Tibial nerve (tissue), 4 donors: Measurements from ENCODE around the gene AUTS2. TPM values are rescaled to one million over a fixed set of nuclear protein-coding genes. Genes with fewer than 3 reads are reported as not detected.

Experiments
- DNase-seq, 2 donors: peaks; one replicate each; pipeline ENCODE4 v3.0.0-alpha.2; 2019; ENCODE audit warnings: low spot score in 2 of 2
- H3K27ac ChIP-seq, 4 donors: fragments of 200-600 bp; sonication (generic) in 3 of 4; one replicate each; pipeline ENCODE4 v1.5.1; 2017 to 2019; ENCODE audit warnings: mild to moderate bottlenecking in 1 of 4
- H3K27me3 ChIP-seq, 2 donors: fragments of 200-600 bp; sonication (generic) in 1 of 2; one replicate each; pipeline versions ENCODE4 v1.5.1 to v1.6.0; 2017 to 2019
- H3K36me3 ChIP-seq, 3 donors: fragments of 200-600 bp; sonication (generic); one replicate each; pipeline ENCODE4 v1.5.1; 2018 to 2019
- H3K4me1 ChIP-seq, 4 donors: fragments of 200-600 bp; sonication (generic) in 3 of 4; one replicate each; pipeline ENCODE4 v1.5.1; 2017 to 2019
- H3K4me3 ChIP-seq, 4 donors: fragments of 200-600 bp; sonication (generic) in 3 of 4; one replicate each; pipeline ENCODE4 v1.5.1; 2017 to 2019; ENCODE audit warnings: mild to moderate bottlenecking in 1 of 4, moderate library complexity in 1 of 4
- H3K9me3 ChIP-seq, 4 donors: fragments of 200-600 bp; sonication (generic) in 3 of 4; one replicate each; pipeline ENCODE4 v1.5.1; 2017 to 2019
- EP300 ChIP-seq, 2 donors: sonication (generic); formaldehyde crosslinking; IDR thresholded peaks; one replicate each; pipeline ENCODE4 v1.6.1; 2017; ENCODE audit warnings: antibody characterized with exemption in 2 of 2, mild to moderate bottlenecking in 1 of 2
- POLR2A ChIP-seq, 2 donors: fragments of 450-650 bp; IDR thresholded peaks; one replicate each; pipeline ENCODE4 v1.6.1; 2017; ENCODE audit warnings: antibody characterized with exemption in 2 of 2, mild to moderate bottlenecking in 2 of 2, moderate library complexity in 2 of 2
- WGBS, 2 donors: methylation state at CpG; one replicate each; pipeline ENCODE4 v1.1.5; 2018; 5-methylcytosine and 5-hydroxymethylcytosine counted together
- total RNA-seq, 4 donors: library from RNA; depleted of rRNA; stranded (reverse); fragments of >200 nt; gene quantifications; one replicate each; pipeline ENCODE4 v1.1.0, GENCODE V29; 2016
- TF ChIP-seq, protein P1 (sequence below), 5 experiments: fragments of 200-600 bp in 3 of 5; fragments of 450-650 bp in 2 of 5; sonication (generic) in 3 of 5; IDR thresholded peaks; one replicate each; pipeline ENCODE4 v1.5.1; 2016 to 2019; ENCODE audit warnings: antibody characterized with exemption in 5 of 5, mild to moderate bottlenecking in 3 of 5, moderate library complexity in 2 of 5

The AUTS2 gene
- total RNA-seq, 4 donors from 2014 or later: 56.6 to 87.9 (median 71.6) TPM

DNA sequence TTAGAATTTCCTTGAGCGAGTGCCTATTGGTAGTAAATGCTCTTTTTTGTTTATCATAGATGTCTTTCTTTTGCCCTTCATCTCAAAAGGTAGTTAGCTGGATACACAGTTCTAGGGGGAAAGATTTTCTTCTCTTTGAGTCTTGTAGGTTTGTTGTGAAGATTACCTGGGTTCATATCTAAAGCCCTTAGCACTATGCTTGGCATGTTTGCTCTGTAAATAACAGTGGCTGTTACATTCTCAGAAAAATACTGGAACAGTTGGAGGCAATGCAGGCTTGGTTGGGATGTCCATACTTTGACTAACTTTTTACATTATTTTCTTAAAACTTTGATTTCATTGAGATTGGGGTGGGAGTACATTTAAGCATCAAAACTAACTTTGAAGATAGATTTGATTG lies 144.0 kb downstream of the AUTS2 start:
- Histone ChIP-seq H3K27me3 (no peaks in the 10 kb centered on the region), H3K36me3 (no peaks in the 10 kb centered on the region), H3K4me3 (no peak overlapping the region), H3K27ac (no peak overlapping the region), H3K4me1 (peaks cover 0 to 26% (median 17%) of the 10 kb centered on the region in 4 donors), H3K9me3 (no peaks in the 10 kb centered on the region)
- TF ChIP-seq POLR2A (IDR thresholded peaks at IDR 0.05) (no peak), EP300 (IDR thresholded peaks at IDR 0.05) (no peak)
- TF ChIP-seq, protein P1, sequence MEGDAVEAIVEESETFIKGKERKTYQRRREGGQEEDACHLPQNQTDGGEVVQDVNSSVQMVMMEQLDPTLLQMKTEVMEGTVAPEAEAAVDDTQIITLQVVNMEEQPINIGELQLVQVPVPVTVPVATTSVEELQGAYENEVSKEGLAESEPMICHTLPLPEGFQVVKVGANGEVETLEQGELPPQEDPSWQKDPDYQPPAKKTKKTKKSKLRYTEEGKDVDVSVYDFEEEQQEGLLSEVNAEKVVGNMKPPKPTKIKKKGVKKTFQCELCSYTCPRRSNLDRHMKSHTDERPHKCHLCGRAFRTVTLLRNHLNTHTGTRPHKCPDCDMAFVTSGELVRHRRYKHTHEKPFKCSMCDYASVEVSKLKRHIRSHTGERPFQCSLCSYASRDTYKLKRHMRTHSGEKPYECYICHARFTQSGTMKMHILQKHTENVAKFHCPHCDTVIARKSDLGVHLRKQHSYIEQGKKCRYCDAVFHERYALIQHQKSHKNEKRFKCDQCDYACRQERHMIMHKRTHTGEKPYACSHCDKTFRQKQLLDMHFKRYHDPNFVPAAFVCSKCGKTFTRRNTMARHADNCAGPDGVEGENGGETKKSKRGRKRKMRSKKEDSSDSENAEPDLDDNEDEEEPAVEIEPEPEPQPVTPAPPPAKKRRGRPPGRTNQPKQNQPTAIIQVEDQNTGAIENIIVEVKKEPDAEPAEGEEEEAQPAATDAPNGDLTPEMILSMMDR (IDR thresholded peaks at IDR 0.05): no peak
- DNase-seq: no peak
- WGBS, 2 donors: 95 to 97% methylated on average over 1 of the region's 1 CpG

DNA sequence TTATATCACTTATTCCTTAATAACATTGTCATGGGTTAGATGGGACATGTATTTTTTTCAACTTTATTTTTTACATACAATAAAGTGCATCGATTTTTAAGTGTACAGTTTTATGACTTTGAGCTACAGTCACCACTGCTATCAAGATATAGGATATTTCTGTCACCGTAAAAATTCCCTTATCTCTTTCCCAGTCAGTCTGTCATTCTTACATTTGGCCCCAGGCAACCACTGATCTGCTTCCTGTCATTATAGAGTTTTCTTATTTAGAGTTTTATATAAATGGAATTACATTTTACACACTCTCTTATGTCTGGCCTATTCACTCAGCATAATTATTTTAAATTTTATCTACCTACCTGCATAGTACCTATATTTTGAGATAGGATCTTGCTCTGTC lies 145.2 kb downstream of the AUTS2 start:
- H3K27ac ChIP-seq: no peak overlapping the region
- H3K36me3 ChIP-seq: no peaks in the 10 kb centered on the region
- DNase-seq: no peak
- H3K4me1 ChIP-seq: peaks cover 0 to 18% (median 14%) of the 10 kb centered on the region in 4 donors
- no peak for TF ChIP-seq EP300 (IDR thresholded peaks at IDR 0.05)
- H3K9me3 ChIP-seq: no peaks in the 10 kb centered on the region
- no peaks in the 10 kb centered on the region for H3K27me3 ChIP-seq
- H3K4me3 ChIP-seq: no peak overlapping the region
- 76 to 77% methylated on average over 2 of the region's 2 CpGs for WGBS, 2 donors

DNA sequence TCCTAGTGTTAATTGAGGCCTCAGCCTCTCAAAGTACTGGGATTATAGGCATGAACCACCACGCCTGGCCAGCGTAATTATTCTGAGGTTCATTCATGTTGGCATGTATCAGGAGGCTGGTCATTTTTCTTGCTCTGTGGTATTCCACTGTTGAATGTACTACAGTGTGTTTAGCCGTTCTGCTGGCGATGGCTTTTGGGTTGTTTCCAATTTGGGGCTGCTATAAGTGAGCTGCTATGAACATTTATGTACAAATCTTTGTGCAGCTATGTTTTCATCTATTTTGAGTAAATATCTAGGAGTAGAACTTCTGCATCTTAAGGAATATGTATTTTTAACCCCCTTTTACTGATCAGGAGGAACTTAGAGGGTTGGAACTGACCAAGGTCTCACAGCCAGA lies 145.8 kb downstream of the AUTS2 start:
- Histone ChIP-seq H3K27me3 (no peaks in the 10 kb centered on the region), H3K4me1 (peaks cover 0 to 18% (median 8%) of the 10 kb centered on the region in 4 donors), H3K4me3 (no peak overlapping the region), H3K9me3 (no peaks in the 10 kb centered on the region), H3K36me3 (no peaks in the 10 kb centered on the region), H3K27ac (no peak overlapping the region)
- DNase-seq: no peak
- TF ChIP-seq POLR2A (IDR thresholded peaks at IDR 0.05): no peak
- TF ChIP-seq, protein P1 (IDR thresholded peaks at IDR 0.05): no peak
- TF ChIP-seq EP300 (IDR thresholded peaks at IDR 0.05): no peak
- 60 to 62% methylated on average over 4 of the region's 4 CpGs for WGBS, 2 donors

DNA sequence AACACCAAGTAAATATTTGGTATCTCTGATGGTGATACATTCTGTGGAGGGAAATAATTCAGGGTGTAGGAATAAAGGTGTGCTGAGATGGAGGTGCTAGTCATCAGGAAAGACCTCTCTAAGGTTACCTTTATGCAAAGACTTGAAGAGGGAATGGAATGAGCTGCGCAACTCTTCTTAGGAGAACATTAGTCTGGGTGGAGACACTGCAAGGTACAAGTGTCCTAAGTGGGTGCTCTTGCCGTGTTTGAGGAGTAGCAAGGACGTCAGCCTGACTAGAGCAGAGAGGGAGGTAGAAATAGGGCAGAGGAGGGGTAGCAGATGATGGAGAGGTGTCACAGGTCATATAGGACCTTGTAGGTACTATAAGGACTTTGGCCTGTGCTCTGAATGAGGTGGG lies 148.1 kb downstream of the AUTS2 start:
- no peak overlapping the region for H3K4me3 ChIP-seq
- WGBS, 2 donors: 93 to 95% methylated on average over 3 of the region's 3 CpGs
- no peaks in the 10 kb centered on the region for H3K27me3 ChIP-seq
- TF ChIP-seq EP300 (IDR thresholded peaks at IDR 0.05): no peak
- TF ChIP-seq, protein P1 (IDR thresholded peaks at IDR 0.05): no peak
- TF ChIP-seq POLR2A (IDR thresholded peaks at IDR 0.05): no peak
- H3K4me1 ChIP-seq: peaks cover 0 to 19% (median 4%) of the 10 kb centered on the region in 4 donors
- no peaks in the 10 kb centered on the region for H3K9me3 ChIP-seq
- no peak overlapping the region for H3K27ac ChIP-seq
- H3K36me3 ChIP-seq: no peaks in the 10 kb centered on the region
- no peak for DNase-seq

DNA sequence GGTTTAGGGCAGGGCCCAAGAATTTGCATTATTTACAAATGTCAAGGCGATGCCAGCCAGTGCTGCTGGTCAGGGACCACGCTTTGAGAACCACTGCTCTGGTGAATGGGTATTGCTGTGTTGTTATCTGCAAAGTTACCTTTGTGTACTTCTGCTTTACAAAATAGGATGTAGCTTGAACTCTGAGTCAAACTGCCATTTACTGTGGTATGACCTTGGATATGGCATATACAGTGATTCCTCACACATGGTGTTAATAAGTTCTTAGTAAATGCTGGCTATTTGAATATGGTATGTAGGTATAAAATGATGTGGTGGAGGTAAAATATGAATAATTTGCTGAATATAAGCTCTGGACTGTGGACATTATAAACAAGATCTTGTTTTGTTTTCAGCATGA lies 148.9 kb downstream of the AUTS2 start:
- Histone ChIP-seq H3K9me3 (no peaks in the 10 kb centered on the region), H3K27me3 (no peaks in the 10 kb centered on the region), H3K4me1 (peaks cover 0 to 19% (median 4%) of the 10 kb centered on the region in 4 donors), H3K27ac (no peak overlapping the region), H3K4me3 (no peak overlapping the region), H3K36me3 (no peaks in the 10 kb centered on the region)
- 93 to 96% methylated on average over 2 of the region's 2 CpGs for WGBS, 2 donors
- TF ChIP-seq POLR2A (IDR thresholded peaks at IDR 0.05) (no peak), EP300 (IDR thresholded peaks at IDR 0.05) (no peak)
- TF ChIP-seq, protein P1 (IDR thresholded peaks at IDR 0.05): no peak
- DNase-seq: no peak

DNA sequence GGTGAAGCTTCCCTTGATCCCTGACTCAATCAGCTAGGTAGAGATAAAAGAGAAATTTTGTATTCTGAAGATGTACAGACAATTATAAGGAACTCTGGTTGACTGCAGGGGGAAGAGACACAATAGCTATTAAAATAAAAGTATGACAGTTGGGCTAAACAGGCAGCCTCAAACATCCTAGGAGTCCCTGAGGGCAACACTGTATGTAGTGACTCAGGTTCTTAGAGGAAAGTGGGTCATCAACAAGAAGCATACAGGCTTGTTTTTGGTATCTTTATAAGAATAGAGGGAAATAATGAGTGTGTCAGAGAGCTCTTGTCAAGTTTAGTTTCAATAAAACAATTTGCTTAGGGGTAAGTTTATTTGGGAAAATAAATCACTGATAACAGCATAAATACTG lies 150.3 kb downstream of the AUTS2 start:
- TF ChIP-seq, protein P1 (IDR thresholded peaks at IDR 0.05): no peak
- TF ChIP-seq POLR2A (IDR thresholded peaks at IDR 0.05) (no peak), EP300 (IDR thresholded peaks at IDR 0.05) (no peak)

More for the DNA sequence above, 150.3 kb downstream of the AUTS2 start:
- Histone ChIP-seq H3K27me3 (no peaks in the 10 kb centered on the region), H3K4me3 (no peak overlapping the region), H3K9me3 (no peaks in the 10 kb centered on the region), H3K36me3 (no peaks in the 10 kb centered on the region), H3K27ac (no peak overlapping the region), H3K4me1 (peaks cover 0 to 19% (median 4%) of the 10 kb centered on the region in 4 donors)
- no peak for DNase-seq
